ENCODE data around the gene DIPK1B.

DNA sequence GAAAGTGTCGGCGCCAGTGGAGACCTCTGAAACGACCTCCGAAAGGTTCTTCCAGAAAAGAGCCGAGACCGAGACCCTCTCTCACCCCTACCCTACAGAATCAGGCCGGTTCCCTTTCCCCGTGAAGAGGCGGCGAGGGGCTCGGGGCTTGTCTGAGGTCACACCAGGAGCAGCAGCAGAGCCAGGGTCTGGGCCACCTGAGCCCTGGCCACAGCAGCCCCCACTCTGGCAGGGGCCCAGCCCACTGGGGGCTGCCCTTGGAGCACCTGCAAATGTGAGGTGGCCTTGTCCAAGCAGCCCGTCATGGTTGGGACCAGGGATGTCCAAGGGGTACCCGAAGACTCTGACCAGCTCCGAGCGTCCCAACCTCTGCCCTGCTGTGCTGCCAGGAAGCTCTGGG is 34.3 kb upstream of the DIPK1B start:
- TF ChIP-seq, protein P1, sequence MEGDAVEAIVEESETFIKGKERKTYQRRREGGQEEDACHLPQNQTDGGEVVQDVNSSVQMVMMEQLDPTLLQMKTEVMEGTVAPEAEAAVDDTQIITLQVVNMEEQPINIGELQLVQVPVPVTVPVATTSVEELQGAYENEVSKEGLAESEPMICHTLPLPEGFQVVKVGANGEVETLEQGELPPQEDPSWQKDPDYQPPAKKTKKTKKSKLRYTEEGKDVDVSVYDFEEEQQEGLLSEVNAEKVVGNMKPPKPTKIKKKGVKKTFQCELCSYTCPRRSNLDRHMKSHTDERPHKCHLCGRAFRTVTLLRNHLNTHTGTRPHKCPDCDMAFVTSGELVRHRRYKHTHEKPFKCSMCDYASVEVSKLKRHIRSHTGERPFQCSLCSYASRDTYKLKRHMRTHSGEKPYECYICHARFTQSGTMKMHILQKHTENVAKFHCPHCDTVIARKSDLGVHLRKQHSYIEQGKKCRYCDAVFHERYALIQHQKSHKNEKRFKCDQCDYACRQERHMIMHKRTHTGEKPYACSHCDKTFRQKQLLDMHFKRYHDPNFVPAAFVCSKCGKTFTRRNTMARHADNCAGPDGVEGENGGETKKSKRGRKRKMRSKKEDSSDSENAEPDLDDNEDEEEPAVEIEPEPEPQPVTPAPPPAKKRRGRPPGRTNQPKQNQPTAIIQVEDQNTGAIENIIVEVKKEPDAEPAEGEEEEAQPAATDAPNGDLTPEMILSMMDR (IDR thresholded peaks at IDR 0.05) = no peak
- no peak for TF ChIP-seq POLR2A (IDR thresholded peaks at IDR 0.05)
